GM23248 (cell line): Measurements from ENCODE around the gene VEZT. TPM values are rescaled to one million over a fixed set of nuclear protein-coding genes. Genes with fewer than 3 reads are reported as not detected.

ENCODE experiments used
- DNase-seq: peaks from one replicate; pipeline ENCODE4 v3.0.0-alpha.2; 2015
- H2AFZ ChIP-seq: fragments of 200-600 bp; sonication (generic); 2 replicates; pipeline ENCODE4 v1.6.1; 2016; ENCODE audit warnings: antibody characterized with exemption
- H3F3A ChIP-seq: fragments of 200-600 bp; sonication (generic); 2 replicates; pipeline ENCODE4 v1.6.1; 2016; ENCODE audit warnings: mild to moderate bottlenecking, antibody characterized with exemption, mixed run types; ENCODE audit not compliant: insufficient read depth
- H3K27ac ChIP-seq: fragments of 200-600 bp; sonication (generic); 2 replicates; pipeline ENCODE4 v1.5.1; 2016; ENCODE audit warnings: mild to moderate bottlenecking
- H3K27me3 ChIP-seq: fragments of 200-600 bp; sonication (generic); replicated peaks from 2 replicates; pipeline ENCODE4 v1.6.1; 2016; ENCODE audit warnings: mild to moderate bottlenecking; ENCODE audit not compliant: insufficient read depth
- H3K36me3 ChIP-seq: fragments of 200-600 bp; sonication (generic); 2 replicates; pipeline ENCODE4 v1.6.1; 2016; ENCODE audit warnings: low read depth, mild to moderate bottlenecking
- H3K4me1 ChIP-seq: fragments of 200-600 bp; sonication (generic); 2 replicates; pipeline ENCODE4 v1.6.1; 2016; ENCODE audit warnings: mild to moderate bottlenecking; ENCODE audit not compliant: insufficient read depth
- H3K4me2 ChIP-seq: fragments of 200-600 bp; sonication (generic); one replicate; pipeline ENCODE4 v1.6.1; 2016; ENCODE audit warnings: mild to moderate bottlenecking; ENCODE audit not compliant: unreplicated experiment
- H3K4me3 ChIP-seq: fragments of 200-600 bp; sonication (generic); 2 replicates; pipeline ENCODE4 v1.5.1; 2016; ENCODE audit warnings: mild to moderate bottlenecking
- H3K79me2 ChIP-seq: fragments of 200-600 bp; sonication (generic); 2 replicates; pipeline ENCODE4 v1.6.1; 2016; ENCODE audit warnings: mild to moderate bottlenecking; ENCODE audit not compliant: insufficient read depth
- H3K9ac ChIP-seq: fragments of 200-600 bp; sonication (generic); 2 replicates; pipeline ENCODE4 v1.6.1; 2016; ENCODE audit warnings: mild to moderate bottlenecking
- H3K9me2 ChIP-seq: fragments of 200-600 bp; sonication (generic); 2 replicates; pipeline ENCODE4 v1.6.1; 2016; ENCODE audit warnings: mixed run types, mild to moderate bottlenecking, moderate library complexity; ENCODE audit not compliant: insufficient read depth
- H3K9me3 ChIP-seq: fragments of 200-600 bp; sonication (generic); one replicate; pipeline ENCODE4 v1.6.1; 2017; ENCODE audit warnings: low read depth
- H4K20me1 ChIP-seq: fragments of 200-600 bp; sonication (generic); 2 replicates; pipeline ENCODE4 v1.6.0; 2016; ENCODE audit not compliant: insufficient read depth
- EZH2 ChIP-seq: fragments of 200-600 bp; sonication (generic); IDR thresholded peaks from 2 replicates; pipeline ENCODE4 v1.6.1; 2018; ENCODE audit warnings: antibody characterized with exemption, mild to moderate bottlenecking; ENCODE audit not compliant: insufficient read depth, poor library complexity, severe bottlenecking
- EZH2phosphoT487 ChIP-seq: fragments of 200-600 bp; sonication (generic); IDR thresholded peaks from 2 replicates; pipeline ENCODE4 v1.6.1; 2018; ENCODE audit warnings: antibody characterized with exemption, moderate library complexity, mild to moderate bottlenecking, low read depth; ENCODE audit not compliant: insufficient read depth
- WGBS, 2 experiments: methylation state at CpG; one replicate each; pipeline ENCODE4 v1.1.6; 2015 to 2017; ENCODE audit warnings: low lambda C conversion rate in 2 of 2, low coverage in 1 of 2; ENCODE audit errors: missing lambda C conversion rate in 2 of 2; 5-methylcytosine and 5-hydroxymethylcytosine counted together
- in situ Hi-C: fragments of 300-500 bp; cut with MboI; formaldehyde crosslinking; loops from 2 replicates; pipeline ENCODE4 v1.15.0; 2020
- polyA plus RNA-seq: library from polyadenylated mRNA; unstranded; fragments of >200 nt; fragmentation: Nextera tagmentation; extraction: Ambion mirVana; gene quantifications from 2 replicates; pipeline ENCODE4 v1.2.1, GENCODE V29; 2016
- total RNA-seq: library from RNA; depleted of rRNA; stranded (reverse); fragments of >200 nt; shearing (Covaris generic); gene quantifications from 2 replicates; pipeline ENCODE4 v1.2.3, GENCODE V29; 2014

VEZT gene
- total and polyA plus RNA-seq, 2 experiments from 2014 or later, result 36.9 to 40.2 TPM

GRCh38 chr12:95205685-95206084 lies 11.9 kb upstream of the VEZT start:
- peak overlapping the region; percentile 64 for H2AFZ ChIP-seq
- WGBS, 2 experiments, result 54 to 56% methylated on average over 4 of the region's 4 CpGs
- H3K9me3 ChIP-seq, result no peaks in the 10 kb centered on the region
- peaks cover 38% of the 10 kb centered on the region for H3K79me2 ChIP-seq
- H3K36me3 ChIP-seq, result no peaks in the 10 kb centered on the region
- no peaks in the 10 kb centered on the region for H3K27me3 ChIP-seq
- in situ Hi-C loops, result no loop called here
- H3K9me2 ChIP-seq, result no peaks in the 10 kb centered on the region
- peaks cover 57% of the 10 kb centered on the region for H3F3A ChIP-seq
- peak; percentile 92 for DNase-seq
- TF ChIP-seq EZH2 (no peak), EZH2phosphoT487 (no peak)
- no peaks in the 10 kb centered on the region for H4K20me1 ChIP-seq
- peak overlapping the region; percentile 12; the same call in 1 of the 2 replicates for H3K4me3 ChIP-seq
- H3K9ac ChIP-seq, result peak overlapping the region; percentile 66
- peaks cover 54% of the 10 kb centered on the region for H3K4me1 ChIP-seq
- H3K4me2 ChIP-seq, result peak overlapping the region; percentile 77
- peak overlapping the region; percentile 93 for H3K27ac ChIP-seq

DNA sequence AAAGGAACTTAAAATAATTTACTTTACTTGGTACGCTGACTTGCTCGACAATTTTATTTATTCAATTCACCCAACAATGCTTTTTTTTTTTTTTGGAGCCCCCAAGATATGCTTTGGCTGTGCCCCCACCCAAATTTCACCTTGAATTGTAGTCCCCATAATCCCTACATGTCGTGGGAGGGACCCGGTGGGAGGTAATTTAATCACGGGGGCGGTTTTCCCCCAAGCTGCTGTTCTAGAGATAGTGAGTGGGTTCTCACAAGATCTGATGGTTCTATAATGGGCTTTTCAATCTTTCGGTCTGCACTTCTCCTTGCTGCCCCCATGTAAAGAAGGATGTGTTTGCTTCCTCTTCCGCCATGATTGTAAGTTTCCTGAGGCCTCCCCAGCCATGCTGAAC lies 10.7 kb upstream of the VEZT start:
- Histone ChIP-seq H3F3A (peaks cover 44% of the 10 kb centered on the region), H3K4me3 (no peak overlapping the region), H3K9me2 (no peaks in the 10 kb centered on the region), H3K4me1 (peaks cover 42% of the 10 kb centered on the region), H4K20me1 (no peaks in the 10 kb centered on the region), H3K4me2 (no peak overlapping the region), H3K9ac (no peak overlapping the region), H2AFZ (no peak overlapping the region), H3K27ac (no peak overlapping the region), H3K79me2 (peaks cover 39% of the 10 kb centered on the region), H3K27me3 (no peaks in the 10 kb centered on the region), H3K36me3 (no peaks in the 10 kb centered on the region), H3K9me3 (no peaks in the 10 kb centered on the region)
- TF ChIP-seq EZH2phosphoT487 (no peak), EZH2 (no peak)
- WGBS, 2 experiments, result 95 to 96% methylated on average over 8 of the region's 8 CpGs
- DNase-seq, result no peak
- in situ Hi-C loops, result no loop called here

DNA sequence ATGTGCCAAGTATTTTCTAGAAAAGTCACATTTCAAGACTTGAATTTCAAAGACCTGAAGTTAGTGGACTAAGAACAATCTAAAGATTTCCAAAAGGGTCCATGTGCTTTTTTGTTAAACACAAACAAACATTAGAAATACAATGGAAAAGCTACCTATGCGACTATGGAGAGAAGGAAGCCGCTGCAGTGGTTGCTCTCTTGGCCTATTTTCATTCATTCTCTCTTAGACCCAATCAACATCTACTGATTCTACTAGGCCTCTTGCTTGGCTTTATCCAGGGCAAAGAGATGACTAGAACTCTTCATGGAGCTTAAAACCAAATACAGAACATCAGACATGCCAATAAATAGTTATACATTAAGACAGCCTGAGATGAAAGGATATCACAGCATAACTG lies 10.2 kb upstream of the VEZT start:
- WGBS, 2 experiments, result 90 to 96% methylated on average over 2 of the region's 2 CpGs
- in situ Hi-C loops, result no loop called here
- no peaks in the 10 kb centered on the region for H3K9me2 ChIP-seq

GRCh38 chr12:95208678-95209077 lies 8.9 kb upstream of the VEZT start:
- H3K4me2 ChIP-seq, result no peak overlapping the region
- no peaks in the 10 kb centered on the region for H3K27me3 ChIP-seq
- no peak overlapping the region for H3K4me3 ChIP-seq
- in situ Hi-C loops, result no loop called here
- no peaks in the 10 kb centered on the region for H3K36me3 ChIP-seq
- no peak overlapping the region for H3K27ac ChIP-seq
- peaks cover 30% of the 10 kb centered on the region for H3F3A ChIP-seq
- WGBS, 2 experiments, result 90 to 91% methylated on average over 7 of the region's 7 CpGs
- no peak overlapping the region for H3K9ac ChIP-seq
- no peak for TF ChIP-seq EZH2phosphoT487
- no peak for TF ChIP-seq EZH2
- H3K9me2 ChIP-seq, result no peaks in the 10 kb centered on the region
- no peak overlapping the region for H2AFZ ChIP-seq
- H3K79me2 ChIP-seq, result peaks cover 50% of the 10 kb centered on the region
- H3K9me3 ChIP-seq, result no peaks in the 10 kb centered on the region
- no peak for DNase-seq
- H3K4me1 ChIP-seq, result peaks cover 26% of the 10 kb centered on the region
- H4K20me1 ChIP-seq, result no peaks in the 10 kb centered on the region

More for the DNA sequence above, 10.2 kb upstream of the VEZT start:
- no peak for DNase-seq
- H3K4me2 ChIP-seq, result no peak overlapping the region
- no peak overlapping the region for H2AFZ ChIP-seq
- no peaks in the 10 kb centered on the region for H3K9me3 ChIP-seq
- H3K4me3 ChIP-seq, result no peak overlapping the region
- no peaks in the 10 kb centered on the region for H3K36me3 ChIP-seq
- H3F3A ChIP-seq, result peaks cover 42% of the 10 kb centered on the region
- H3K4me1 ChIP-seq, result peaks cover 38% of the 10 kb centered on the region
- no peak for TF ChIP-seq EZH2phosphoT487
- no peak for TF ChIP-seq EZH2
- no peak overlapping the region for H3K9ac ChIP-seq
- peaks cover 41% of the 10 kb centered on the region for H3K79me2 ChIP-seq
- no peaks in the 10 kb centered on the region for H3K27me3 ChIP-seq
- no peak overlapping the region for H3K27ac ChIP-seq
- H4K20me1 ChIP-seq, result no peaks in the 10 kb centered on the region

GRCh38 chr12:95212586-95212985 lies 5.0 kb upstream of the VEZT start:
- Histone ChIP-seq H3K9me3 (no peaks in the 10 kb centered on the region), H3F3A (no peaks in the 10 kb centered on the region), H3K79me2 (peaks cover 65% of the 10 kb centered on the region), H3K36me3 (no peaks in the 10 kb centered on the region), H3K4me1 (peaks cover 11% of the 10 kb centered on the region), H3K4me2 (no peak overlapping the region), H4K20me1 (no peaks in the 10 kb centered on the region), H3K9me2 (no peaks in the 10 kb centered on the region), H2AFZ (no peak overlapping the region), H3K27ac (no peak overlapping the region), H3K27me3 (no peaks in the 10 kb centered on the region), H3K9ac (no peak overlapping the region), H3K4me3 (no peak overlapping the region)
- TF ChIP-seq EZH2phosphoT487, result no peak
- no peak for TF ChIP-seq EZH2
- peak; percentile 20 for DNase-seq
- 78 to 81% methylated on average over 4 of the region's 4 CpGs for whole genome bisulfite sequencing, 2 experiments
- in situ Hi-C loops, result no loop called here
